K562 (cell line): ENCODE results near the gene MPL. TPM values are rescaled to one million over a fixed set of nuclear protein-coding genes. Genes with fewer than 3 reads are reported as not detected.

Source experiments
- ATAC-seq: fragments of 200-7000 bp; cut with Tn5 transposase; 3 replicates; pipeline ENCODE4 v1.9.1; 2020; ENCODE audit warnings: moderate library complexity
- BruUV-seq: library from RNA; stranded (reverse); fragments of 400-500 nt; replicated peaks from 2 replicates; lab custom pipeline; 2021; lab: Mats Ljungman, UMichigan
- CTCF ChIA-PET: fragments of 300-600 bp; formaldehyde crosslinking; extraction: SDS; loops from one replicate; lab custom pipeline; 2021; ENCODE audit warnings: low intra/inter-chr PET ratio; lab: Yijun Ruan, JAX
- POLR2A ChIA-PET: fragments of 300-600, 350-650 bp; sonication (Branson Sonifier 250); formaldehyde crosslinking; extraction: SDS; loops from one replicate; lab custom pipeline; 2021; ENCODE audit warnings: antibody characterized with exemption, inconsistent platforms; lab: Yijun Ruan, JAX
- DNase-seq, 4 experiments: peaks; one replicate each; pipeline versions ENCODE4 v3.0.0 to v3.0.0-alpha.2; 2011 to 2018; ENCODE audit warnings: low spot score in 3 of 4, mixed read lengths in 3 of 4; ENCODE audit errors: extremely low read depth in 1 of 4
- FAIRE-seq: peaks from 2 replicates; lab custom pipeline; 2011; peaks lifted over from hg19 to GRCh38; lab: Jason Lieb, UNC
- H2AFZ ChIP-seq: 2 replicates; pipeline ENCODE4 v1.6.0; 2011; ENCODE audit warnings: low read depth, low read length, control low read depth, inconsistent platforms
- H3K27ac ChIP-seq: fragments of 200-600 bp; 3 replicates; pipeline ENCODE4 v1.8.0; 2011; ENCODE audit warnings: low read depth, mild to moderate bottlenecking, control low read depth, inconsistent platforms, low read length, moderate library complexity, mixed read lengths; ENCODE audit errors: extremely low read depth
- H3K27me3 ChIP-seq, 2 experiments: fragments of 300-600 bp in 1 of 2; 2 replicates in 1 of 2; 3 replicates in 1 of 2; pipeline versions ENCODE4 v1.6.0 to v1.8.0; 2011; ENCODE audit warnings: inconsistent platforms in 2 of 2, low read length in 2 of 2, mild to moderate bottlenecking in 1 of 2, mixed read lengths in 1 of 2, moderate library complexity in 1 of 2; ENCODE audit not compliant: control insufficient read depth in 2 of 2, insufficient read depth in 2 of 2
- H3K36me3 ChIP-seq: fragments of 300-600 bp; 3 replicates; pipeline ENCODE4 v1.8.0; 2011; ENCODE audit warnings: mild to moderate bottlenecking, low read length, inconsistent platforms; ENCODE audit not compliant: control insufficient read depth, insufficient read depth
- H3K4me1 ChIP-seq, 2 experiments: fragments of 200-600 bp in 1 of 2; replicated peaks in 1 of 2; 2 replicates in 1 of 2; 3 replicates in 1 of 2; pipeline versions ENCODE4 v1.5.1 to v1.8.0; 2011; ENCODE audit warnings: inconsistent platforms in 2 of 2, low read length in 2 of 2, mild to moderate bottlenecking in 1 of 2, mixed read lengths in 1 of 2, moderate library complexity in 1 of 2; ENCODE audit not compliant: control insufficient read depth in 2 of 2, insufficient read depth in 2 of 2
- H3K4me2 ChIP-seq: 2 replicates; pipeline ENCODE4 v1.6.1; 2011; ENCODE audit warnings: low read length, control low read depth, inconsistent platforms, mixed read lengths; ENCODE audit not compliant: insufficient read depth
- H3K4me3 ChIP-seq: fragments of 200-600 bp; sonication (generic), shearing (Covaris generic); 2 replicates; pipeline ENCODE4 v1.5.1; 2016; ENCODE audit warnings: control low read depth, inconsistent platforms
- H3K79me2 ChIP-seq: fragments of 200-600 bp; 3 replicates; pipeline ENCODE4 v1.8.0; 2011; ENCODE audit warnings: low read length, inconsistent platforms; ENCODE audit not compliant: control insufficient read depth, insufficient read depth
- H3K9ac ChIP-seq, 2 experiments: 2 replicates each; pipeline versions ENCODE4 v1.6.0 to v1.6.1; 2011; ENCODE audit warnings: low read depth in 2 of 2, low read length in 2 of 2, control low read depth in 1 of 2, inconsistent platforms in 1 of 2, mild to moderate bottlenecking in 1 of 2, mixed read lengths in 1 of 2; ENCODE audit not compliant: insufficient read depth in 1 of 2
- H3K9me1 ChIP-seq: one replicate; pipeline ENCODE4 v1.6.0; 2011; ENCODE audit warnings: inconsistent platforms, mild to moderate bottlenecking, low read length, moderate library complexity; ENCODE audit not compliant: control insufficient read depth, insufficient read depth
- H3K9me3 ChIP-seq: replicated peaks from 2 replicates; pipeline ENCODE4 v1.5.1; 2011; ENCODE audit warnings: low read depth, low read length, inconsistent platforms; ENCODE audit not compliant: control insufficient read depth, insufficient read depth
- H4K20me1 ChIP-seq: replicated peaks from 2 replicates; pipeline ENCODE4 v1.6.1; 2011; ENCODE audit warnings: low read length, inconsistent platforms, mixed read lengths; ENCODE audit not compliant: control insufficient read depth, insufficient read depth
- BHLHE40 ChIP-seq: IDR thresholded peaks from 2 replicates; pipeline ENCODE4 v1.6.1; 2011; ENCODE audit warnings: low read length, improper control_type of control experiment
- CHCHD3 ChIP-seq: fragments of 250-450 bp; sonication (Bioruptor Pico); IDR thresholded peaks from 2 replicates; pipeline ENCODE4 v2.1.2; 2022; ENCODE audit warnings: mild to moderate bottlenecking
- MAX ChIP-seq: sonication (generic); formaldehyde crosslinking; IDR thresholded peaks from 2 replicates; pipeline ENCODE4 v1.9.0; 2022; ENCODE audit warnings: mild to moderate bottlenecking, missing genetic modification reagents
- RBM15 ChIP-seq: fragments of 200-400 bp; formaldehyde crosslinking; IDR thresholded peaks from 2 replicates; pipeline ENCODE4 v1.6.1; 2018; ENCODE audit warnings: mild to moderate bottlenecking, low read length, moderate library complexity; ENCODE audit not compliant: insufficient read depth
- SAFB2 ChIP-seq: fragments of 200-400 bp; formaldehyde crosslinking; IDR thresholded peaks from 2 replicates; pipeline ENCODE4 v1.6.1; 2018; ENCODE audit warnings: borderline replicate concordance, low read length, low read depth, moderate library complexity; ENCODE audit not compliant: severe bottlenecking
- ZBTB11 ChIP-seq, 3 experiments: fragments of 200-800 bp in 1 of 3; fragments of 250-450 bp in 1 of 3; fragments of 450-650 bp in 1 of 3; sonication (Bioruptor Pico) in 1 of 3; sonication (Bioruptor generic) in 1 of 3; formaldehyde crosslinking in 1 of 3; IDR thresholded peaks; 2 replicates each; pipeline versions ENCODE4 v1.6.1 to v1.8.0; 2016 to 2022; ENCODE audit warnings: mild to moderate bottlenecking in 2 of 3, missing genetic modification characterization in 2 of 3, missing compliant biosample characterization in 1 of 3, moderate library complexity in 1 of 3
- ZBTB7A ChIP-seq: IDR thresholded peaks from 2 replicates; pipeline ENCODE4 v1.6.1; 2011; ENCODE audit warnings: low read depth, mild to moderate bottlenecking, low read length, moderate library complexity, borderline replicate concordance; ENCODE audit not compliant: control insufficient read depth
- ZNF121 ChIP-seq: sonication (generic); formaldehyde crosslinking; conservative IDR thresholded peaks from 2 replicates; pipeline ENCODE4 v1.8.0; 2022; ENCODE audit warnings: missing genetic modification reagents
- ZNF140 ChIP-seq: fragments of 250-450 bp; sonication (Bioruptor Pico); IDR thresholded peaks from 2 replicates; pipeline ENCODE4 v1.8.0; 2021; ENCODE audit warnings: moderate library complexity, mild to moderate bottlenecking, inconsistent platforms
- whole genome bisulfite sequencing: fragments of 100-300 bp; shearing (Covaris generic); methylation state at CpG from one replicate; pipeline ENCODE4 v1.1.6; 2016; ENCODE audit warnings: low coverage, mixed read lengths; ENCODE audit not compliant: insufficient coverage; ENCODE audit errors: missing lambda C conversion rate; 5-methylcytosine and 5-hydroxymethylcytosine counted together
- in situ Hi-C: fragments of 300-500 bp; cut with MboI; formaldehyde crosslinking; loops from 4 replicates; pipeline ENCODE4 v1.15.0; 2018; ENCODE audit warnings: inconsistent platforms, mixed read lengths
- intact Hi-C: fragments of 100-400 bp; cut with micrococcal nuclease; formaldehyde crosslinking; loops from 2 replicates; pipeline ENCODE4 v1.14.2; 2022
- polyA plus RNA-seq, 8 experiments: library from polyadenylated mRNA; depleted of rRNA in 4 of 8; stranded (reverse) in 5 of 8; unstranded in 3 of 8; fragments of >200 nt; fragmentation: Nextera tagmentation in 2 of 8; fragmentation: Illumina TruSeq in 1 of 8; extraction: Ambion mirVana in 2 of 8; extraction: Trizol in 1 of 8; gene quantifications; 2 replicates each; pipeline versions ENCODE4 v1.2.1 to v1.2.3, GENCODE V29; 2011 to 2014; ENCODE audit warnings: inconsistent platforms in 1 of 8, missing spikeins in 1 of 8
- total RNA-seq, 7 experiments: library from RNA; depleted of rRNA in 6 of 7; stranded (reverse); fragments of >200 nt in 6 of 7; fragmentation: Illumina TruSeq in 2 of 7; extraction: Trizol in 2 of 7; gene quantifications; 2 replicates each; pipeline versions ENCODE4 v1.2.1 to v1.2.3, GENCODE V29; 2011 to 2021; ENCODE audit warnings: low replicate concordance in 1 of 7

Gene MPL
- total and polyA plus RNA-seq, 9 of the 15 experiments (the other 6 are each of a cell fraction or from before 2014, with no cell fraction given): not detected

GRCh38 chr1:43315963-43316737 is 21.5 kb upstream of the MPL start:
- ChIA-PET CTCF (no interaction called here), POLR2A (interaction anchor here (1.1 kb wide), 1 partner anchor 13 kb away, joined by 3 read pairs; no protein-coding TSS in a partner anchor)
- Histone ChIP-seq H3K4me3 (no peak overlapping the region), H3K36me3 (no peaks in the 10 kb centered on the region), H3K9ac (no peak overlapping the region), H3K4me2 (no peak overlapping the region), H3K4me1 (peaks cover 3 to 16% of the 10 kb centered on the region in 2 experiments; a peak in 3 of 5 replicates), H3K9me1 (no peaks in the 10 kb centered on the region), H3K9me3 (no peaks in the 10 kb centered on the region), H2AFZ (no peak overlapping the region), H3K27me3 (peaks cover 6 to 37% of the 10 kb centered on the region in 2 experiments; a peak in 3 of 5 replicates), H4K20me1 (peaks cover 8% of the 10 kb centered on the region; the same call in 1 of the 2 replicates), H3K27ac (no peak overlapping the region), H3K79me2 (no peaks in the 10 kb centered on the region)
- TF ChIP-seq ZBTB11 (CRISPR knock-in tag; IDR thresholded peaks at IDR 0.05) (no peak), ZNF140 (CRISPR knock-in tag) (no peak), RBM15 (no peak), SAFB2 (no peak), ZBTB7A (no peak), MAX (CRISPR knock-in tag) (peak; percentile 20; the same call in 1 of the 2 replicates), CHCHD3 (no peak), BHLHE40 (0 out of 2 replicates have a peak, but pooled peaks have one; percentile 22), ZNF121 (CRISPR knock-in tag) (no peak)
- no peak for FAIRE-seq
- ATAC-seq: no peak
- intact Hi-C loops: no loop called here
- no peak for DNase-seq
- BruUV-seq: no TSS peak
- WGBS: 14% methylated on average over 10 of the region's 10 CpGs
- in situ Hi-C loops: no loop called here
